HEK293 (cell line): ENCODE measurements around the gene TRIM47.

Experiments used
- CTCF ChIA-PET: fragments of 350-600 bp; formaldehyde crosslinking; extraction: SDS; loops from one replicate; lab custom pipeline; 2021; ENCODE audit warnings: antibody characterized with exemption; lab: Yijun Ruan, JAX
- POLR2A ChIA-PET: fragments of 300-600 bp; formaldehyde crosslinking; extraction: SDS; loops from one replicate; lab custom pipeline; 2020; ENCODE audit warnings: antibody characterized with exemption, inconsistent platforms; lab: Yijun Ruan, JAX
- H3K27ac ChIP-seq: fragments of 200-500 bp; sonication (Bioruptor generic); 2 replicates; pipeline ENCODE4 v1.5.1; 2014; ENCODE audit warnings: low read depth, low read length, control low read depth, inconsistent platforms; ENCODE audit errors: extremely low read depth
- H3K36me3 ChIP-seq, 2 experiments: fragments of 200-500 bp in 1 of 2; sonication (Bioruptor generic) in 1 of 2; 1 replicate in 1 of 2; 2 replicates in 1 of 2; pipeline ENCODE4 v1.5.1; 2014 to 2017; ENCODE audit warnings: inconsistent platforms in 2 of 2, low read length in 2 of 2; ENCODE audit not compliant: control insufficient read depth in 2 of 2, insufficient read depth in 1 of 2
- H3K4me1 ChIP-seq: fragments of 200-500 bp; sonication (Bioruptor generic); 2 replicates; pipeline ENCODE4 v1.5.1; 2014; ENCODE audit warnings: mild to moderate bottlenecking, low read length, inconsistent platforms; ENCODE audit not compliant: control insufficient read depth, insufficient read depth
- H3K4me3 ChIP-seq: 2 replicates; pipeline ENCODE4 v1.5.1; 2011; ENCODE audit warnings: low read depth, mild to moderate bottlenecking, control low read depth, low read length, moderate library complexity
- H3K9me3 ChIP-seq: fragments of 200-500 bp; sonication (Bioruptor generic); 2 replicates; pipeline ENCODE4 v1.5.1; 2014; ENCODE audit warnings: low read depth, low read length, inconsistent platforms; ENCODE audit not compliant: control insufficient read depth, insufficient read depth
- AEBP2 ChIP-seq: fragments of 450-650 bp; formaldehyde crosslinking; IDR thresholded peaks from 2 replicates; pipeline ENCODE4 v1.5.1; 2016; ENCODE audit warnings: missing biosample characterization, missing genetic modification characterization, borderline replicate concordance
- BCL11A ChIP-seq: fragments of 450-650 bp; formaldehyde crosslinking; IDR thresholded peaks from 2 replicates; pipeline ENCODE4 v1.5.1; 2016; ENCODE audit warnings: low read depth, missing biosample characterization, missing genetic modification characterization
- FEZF1 ChIP-seq: fragments of 450-650 bp; formaldehyde crosslinking; IDR thresholded peaks from 2 replicates; pipeline ENCODE4 v1.5.1; 2016; ENCODE audit warnings: missing biosample characterization, missing genetic modification characterization
- HOXC10 ChIP-seq: sonication (generic); formaldehyde crosslinking; IDR thresholded peaks from 2 replicates; pipeline ENCODE4 v1.8.1; 2023; ENCODE audit warnings: mild to moderate bottlenecking, missing genetic modification reagents
- INSM2 ChIP-seq: fragments of 450-650 bp; formaldehyde crosslinking; IDR thresholded peaks from 2 replicates; pipeline ENCODE4 v1.5.1; 2016; ENCODE audit warnings: missing biosample characterization, missing genetic modification characterization
- KLF9 ChIP-seq: fragments of 450-650 bp; formaldehyde crosslinking; IDR thresholded peaks from 2 replicates; pipeline ENCODE4 v1.5.1; 2016; ENCODE audit warnings: missing biosample characterization, missing genetic modification characterization, low read depth
- WT1 ChIP-seq: fragments of 450-650 bp; formaldehyde crosslinking; IDR thresholded peaks from 2 replicates; pipeline ENCODE4 v1.5.1; 2016; ENCODE audit warnings: missing biosample characterization, missing genetic modification characterization
- ZBTB10 ChIP-seq: fragments of 450-650 bp; formaldehyde crosslinking; IDR thresholded peaks from 2 replicates; pipeline ENCODE4 v1.5.1; 2016; ENCODE audit warnings: missing biosample characterization, missing genetic modification characterization
- ZBTB49 ChIP-seq: fragments of 450-650 bp; formaldehyde crosslinking; IDR thresholded peaks from 2 replicates; pipeline ENCODE4 v1.5.1; 2016; ENCODE audit warnings: missing biosample characterization, missing genetic modification characterization, low read depth
- ZBTB8A ChIP-seq: fragments of 450-650 bp; formaldehyde crosslinking; IDR thresholded peaks from 2 replicates; pipeline ENCODE4 v1.5.1; 2016; ENCODE audit warnings: missing biosample characterization, missing genetic modification characterization
- ZNF169 ChIP-seq: fragments of 450-650 bp; formaldehyde crosslinking; IDR thresholded peaks from 2 replicates; pipeline ENCODE4 v1.5.1; 2016; ENCODE audit warnings: missing biosample characterization, missing genetic modification characterization
- ZNF2 ChIP-seq: fragments of 450-650 bp; formaldehyde crosslinking; IDR thresholded peaks from 2 replicates; pipeline ENCODE4 v1.5.1; 2016; ENCODE audit warnings: missing biosample characterization, missing genetic modification characterization
- ZNF202 ChIP-seq: fragments of 450-650 bp; formaldehyde crosslinking; IDR thresholded peaks from 2 replicates; pipeline ENCODE4 v1.5.1; 2016; ENCODE audit warnings: missing biosample characterization, missing genetic modification characterization, borderline replicate concordance
- ZNF23 ChIP-seq: fragments of 450-650 bp; formaldehyde crosslinking; IDR thresholded peaks from 2 replicates; pipeline ENCODE4 v1.5.1; 2016; ENCODE audit warnings: missing biosample characterization, missing genetic modification characterization, borderline replicate concordance
- ZNF426 ChIP-seq: fragments of 450-650 bp; formaldehyde crosslinking; IDR thresholded peaks from 2 replicates; pipeline ENCODE4 v1.5.1; 2017; ENCODE audit warnings: missing biosample characterization, missing genetic modification characterization, mild to moderate bottlenecking, inconsistent platforms, moderate library complexity
- ZNF488 ChIP-seq: fragments of 450-650 bp; formaldehyde crosslinking; IDR thresholded peaks from 2 replicates; pipeline ENCODE4 v1.5.1; 2016; ENCODE audit warnings: missing biosample characterization, missing genetic modification characterization
- ZNF529 ChIP-seq: fragments of 450-650 bp; formaldehyde crosslinking; IDR thresholded peaks from 2 replicates; pipeline ENCODE4 v1.5.1; 2017; ENCODE audit warnings: missing genetic modification characterization, missing biosample characterization; ENCODE audit not compliant: insufficient replicate concordance
- ZNF624 ChIP-seq: fragments of 450-650 bp; formaldehyde crosslinking; IDR thresholded peaks from 2 replicates; pipeline ENCODE4 v1.5.1; 2017; ENCODE audit warnings: missing biosample characterization, missing genetic modification characterization
- ZNF785 ChIP-seq: fragments of 450-650 bp; formaldehyde crosslinking; IDR thresholded peaks from 2 replicates; pipeline ENCODE4 v1.5.1; 2016; ENCODE audit warnings: missing biosample characterization, missing genetic modification characterization

TRIM47 gene

GRCh38 chr17:75900691-75901533, 22.5 kb upstream of the TRIM47 start:
- peaks cover 13% of the 10 kb centered on the region for H3K4me1 ChIP-seq
- no peaks in the 10 kb centered on the region for H3K9me3 ChIP-seq
- POLR2A ChIA-PET = interaction anchor here (0.7 to 1.2 kb wide), 3 partner anchors 10 to 125 kb away, joined by 3 to 5 read pairs (median 4); partner anchors contain the start of gene WBP2
- TF ChIP-seq ZNF624 (tag by site-specific recombination) (no peak), AEBP2 (tag by site-specific recombination) (no peak), BCL11A (tag by site-specific recombination) (no peak)
- H3K4me3 ChIP-seq = no peak overlapping the region
- H3K27ac ChIP-seq = no peak overlapping the region
- peaks cover 31 to 58% of the 10 kb centered on the region in 2 experiments for H3K36me3 ChIP-seq
- CTCF ChIA-PET = interaction anchor here (0.7 kb wide), 2 partner anchors 51 to 100 kb away, joined by 3 read pairs; partner anchors contain the start of gene CDK3

GRCh38 chr17:75899767-75900468, 21.5 kb upstream of the TRIM47 start:
- ChIA-PET CTCF (interaction anchor here (0.7 to 4.0 kb wide), 5 partner anchors 44 to 105 kb away, joined by 3 to 18 read pairs (median 3); partner anchors contain the start of gene CDK3), POLR2A (interaction anchor here (0.7 to 1.2 kb wide), 2 partner anchors 9 to 124 kb away, joined by 3 to 5 read pairs; no protein-coding TSS in a partner anchor)
- TF ChIP-seq ZNF785 (no peak), ZNF426 (tag by site-specific recombination) (no peak), ZNF202 (no peak), FEZF1 (no peak), INSM2 (no peak), WT1 (no peak), ZNF169 (tag by site-specific recombination) (no peak), KLF9 (no peak), ZNF2 (tag by site-specific recombination) (no peak), ZBTB8A (no peak), HOXC10 (CRISPR knock-in tag) (no peak), ZBTB49 (tag by site-specific recombination) (no peak), ZNF488 (tag by site-specific recombination) (no peak), ZNF23 (tag by site-specific recombination) (no peak), ZNF529 (tag by site-specific recombination) (no peak), ZBTB10 (tag by site-specific recombination) (no peak)
- Histone ChIP-seq H3K36me3 (peaks cover 31 to 58% of the 10 kb centered on the region in 2 experiments), H3K4me3 (no peak overlapping the region), H3K27ac (peak overlapping the region; percentile 16; the same call in 1 of the 2 replicates), H3K9me3 (no peaks in the 10 kb centered on the region), H3K4me1 (peaks cover 17% of the 10 kb centered on the region)
